HepG2 (cell line): Measurements from ENCODE around the gene THOC6. TPM values are rescaled to one million over a fixed set of nuclear protein-coding genes. Genes with fewer than 3 reads are reported as not detected.

Experiments used
- ATAC-seq: fragments of 200-7000 bp; cut with Tn5 transposase; 3 replicates; pipeline ENCODE4 v1.9.1; 2020; ENCODE audit warnings: mild to moderate bottlenecking, moderate library complexity
- BruUV-seq: library from RNA; stranded (reverse); fragments of 400-500 nt; replicated peaks from 2 replicates; lab custom pipeline; 2021; lab: Mats Ljungman, UMichigan
- CTCF ChIA-PET: fragments of 300-600 bp; formaldehyde crosslinking; extraction: SDS; loops from one replicate; lab custom pipeline; 2021; ENCODE audit warnings: low total read pairs, inconsistent platforms, low intra/inter-chr PET ratio; lab: Yijun Ruan, JAX
- POLR2A ChIA-PET: fragments of 350-600 bp; sonication (Branson Sonifier 250); formaldehyde crosslinking; loops from one replicate; lab custom pipeline; 2020; ENCODE audit warnings: antibody characterized with exemption, inconsistent platforms; lab: Yijun Ruan, JAX
- DNase-seq: peaks from one replicate; pipeline ENCODE4 v3.0.0-alpha.2; 2015; ENCODE audit warnings: low spot score
- FAIRE-seq: peaks from 3 replicates; lab custom pipeline; 2011; peaks lifted over from hg19 to GRCh38; lab: Jason Lieb, UNC
- H2AFZ ChIP-seq: one replicate; pipeline ENCODE4 v1.6.1; 2011; ENCODE audit warnings: low read length, inconsistent platforms
- H3K27ac ChIP-seq: fragments of 300-600 bp; 3 replicates; pipeline ENCODE4 v1.8.0; 2011; ENCODE audit warnings: mixed run types, mild to moderate bottlenecking, mixed read lengths, low read length, inconsistent platforms; ENCODE audit not compliant: insufficient read depth; ENCODE audit errors: extremely low read length
- H3K27me3 ChIP-seq, 2 experiments: fragments of 200-600 bp in 1 of 2; 2 replicates in 1 of 2; 3 replicates in 1 of 2; pipeline versions ENCODE4 v1.6.0 to v1.8.0; 2011; ENCODE audit warnings: low read length in 2 of 2, mild to moderate bottlenecking in 2 of 2, moderate library complexity in 2 of 2, inconsistent platforms in 1 of 2; ENCODE audit not compliant: insufficient read depth in 2 of 2, control insufficient read depth in 1 of 2
- H3K36me3 ChIP-seq, 2 experiments: fragments of 200-600 bp in 1 of 2; replicated peaks in 1 of 2; 2 replicates in 1 of 2; 3 replicates in 1 of 2; pipeline versions ENCODE4 v1.5.1 to v1.8.0; 2011; ENCODE audit warnings: low read length in 2 of 2, inconsistent platforms in 1 of 2; ENCODE audit not compliant: insufficient read depth in 2 of 2, control insufficient read depth in 1 of 2
- H3K4me1 ChIP-seq: 2 replicates; pipeline ENCODE4 v1.5.1; 2012; ENCODE audit warnings: low read length, inconsistent platforms; ENCODE audit not compliant: insufficient read depth
- H3K4me2 ChIP-seq: 2 replicates; pipeline ENCODE4 v1.6.0; 2011; ENCODE audit warnings: low read depth, low read length, inconsistent platforms
- H3K4me3 ChIP-seq, 3 experiments: fragments of 200-600 bp in 1 of 3; sonication (generic), shearing (Covaris generic) in 1 of 3; replicated peaks in 1 of 3; 2 replicates each; pipeline ENCODE4 v1.5.1; 2011 to 2016; ENCODE audit warnings: low read length in 3 of 3, inconsistent platforms in 2 of 3, low read depth in 2 of 3, mild to moderate bottlenecking in 2 of 3, control low read depth in 1 of 3, mixed read lengths in 1 of 3; ENCODE audit not compliant: insufficient read depth in 1 of 3
- H3K79me2 ChIP-seq: one replicate; pipeline ENCODE4 v1.6.1; 2011; ENCODE audit warnings: low read length, inconsistent platforms; ENCODE audit not compliant: insufficient read depth
- H3K9ac ChIP-seq: 2 replicates; pipeline ENCODE4 v1.6.0; 2011; ENCODE audit warnings: mild to moderate bottlenecking, low read depth, low read length, inconsistent platforms; ENCODE audit not compliant: insufficient read depth
- H3K9me3 ChIP-seq: 2 replicates; pipeline ENCODE4 v1.5.1; 2012; ENCODE audit warnings: mild to moderate bottlenecking, low read length
- H4K20me1 ChIP-seq: 2 replicates; pipeline ENCODE4 v1.6.0; 2011; ENCODE audit warnings: inconsistent platforms, mild to moderate bottlenecking, low read length, moderate library complexity; ENCODE audit not compliant: insufficient read depth
- CAMTA2 ChIP-seq: sonication (generic); formaldehyde crosslinking; IDR thresholded peaks from 2 replicates; pipeline ENCODE4 v1.4.0; 2020; ENCODE audit warnings: mild to moderate bottlenecking, missing genetic modification reagents, borderline replicate concordance
- FOXO1 ChIP-seq: sonication (generic); formaldehyde crosslinking; IDR thresholded peaks from 2 replicates; pipeline ENCODE4 v1.4.0; 2020; ENCODE audit warnings: missing genetic modification reagents
- HMGXB4 ChIP-seq, 2 experiments: sonication (generic) in 1 of 2; formaldehyde crosslinking in 1 of 2; IDR thresholded peaks; 2 replicates each; pipeline versions ENCODE4 v1.4.0 to v1.6.1; 2018 to 2020; ENCODE audit warnings: missing genetic modification reagents in 2 of 2, borderline replicate concordance in 1 of 2, low read depth in 1 of 2, mild to moderate bottlenecking in 1 of 2, missing biosample characterization in 1 of 2
- KDM2A ChIP-seq: sonication (generic); formaldehyde crosslinking; IDR thresholded peaks from 2 replicates; pipeline ENCODE4 v1.4.0; 2020; ENCODE audit warnings: low read depth, missing genetic modification reagents, borderline replicate concordance
- MBD4 ChIP-seq: IDR thresholded peaks from 2 replicates; pipeline ENCODE4 v1.6.1; 2012; ENCODE audit warnings: low read length, inconsistent platforms, borderline replicate concordance
- MIER3 ChIP-seq: IDR thresholded peaks from 2 replicates; pipeline ENCODE4 v1.6.1; 2016; ENCODE audit warnings: missing compliant biosample characterization, borderline replicate concordance
- MLXIP ChIP-seq: sonication (generic); formaldehyde crosslinking; IDR thresholded peaks from 2 replicates; pipeline ENCODE4 v1.9.0; 2021; ENCODE audit warnings: missing genetic modification reagents, borderline replicate concordance
- MXI1 ChIP-seq: IDR thresholded peaks from 3 replicates; pipeline ENCODE4 v1.6.1; 2012; ENCODE audit warnings: low read depth, low read length, inconsistent platforms, borderline replicate concordance
- PHF20 ChIP-seq: sonication (generic); formaldehyde crosslinking; IDR thresholded peaks from 2 replicates; pipeline ENCODE4 v1.5.0; 2020; ENCODE audit warnings: mild to moderate bottlenecking, missing genetic modification reagents
- SMAD9 ChIP-seq: sonication (generic); formaldehyde crosslinking; IDR thresholded peaks from 2 replicates; pipeline ENCODE4 v1.5.1; 2020; ENCODE audit warnings: mild to moderate bottlenecking, missing genetic modification reagents
- SP2 ChIP-seq: sonication (generic); formaldehyde crosslinking; IDR thresholded peaks from 2 replicates; pipeline ENCODE4 v1.5.1; 2020; ENCODE audit warnings: mild to moderate bottlenecking, missing genetic modification reagents
- TBL1XR1 ChIP-seq: fragments of 150-350 bp; IDR thresholded peaks from 2 replicates; pipeline ENCODE4 v1.6.1; 2014; ENCODE audit warnings: borderline replicate concordance, low read length; ENCODE audit not compliant: partially characterized antibody
- TFDP2 ChIP-seq: sonication (generic); formaldehyde crosslinking; IDR thresholded peaks from 2 replicates; pipeline ENCODE4 v1.4.0; 2020; ENCODE audit warnings: missing genetic modification reagents
- ZBTB3 ChIP-seq: sonication (generic); formaldehyde crosslinking; IDR thresholded peaks from 2 replicates; pipeline ENCODE4 v1.4.0; 2020; ENCODE audit warnings: low read depth, mild to moderate bottlenecking, moderate library complexity, missing genetic modification reagents, borderline replicate concordance
- ZBTB7B ChIP-seq: sonication (generic); formaldehyde crosslinking; IDR thresholded peaks from 2 replicates; pipeline ENCODE4 v1.4.0; 2020; ENCODE audit warnings: missing genetic modification reagents
- ZNF614 ChIP-seq: IDR thresholded peaks from 2 replicates; pipeline ENCODE4 v1.6.1; 2018; ENCODE audit warnings: missing biosample characterization, missing genetic modification reagents, inconsistent platforms, borderline replicate concordance
- ZSCAN31 ChIP-seq: sonication (generic); formaldehyde crosslinking; IDR thresholded peaks from 2 replicates; pipeline ENCODE4 v1.5.0; 2020; ENCODE audit warnings: low read depth, mild to moderate bottlenecking, missing genetic modification reagents
- WGBS: methylation state at CpG from one replicate; pipeline ENCODE4 v1.1.6; 2017; ENCODE audit warnings: low lambda C conversion rate; 5-methylcytosine and 5-hydroxymethylcytosine counted together
- in situ Hi-C: cut with HindIII; loops from 2 replicates; pipeline ENCODE4 v1.10.0; 2017; ENCODE audit warnings: low pct_unique_long_range_greater_than_20kb; ENCODE audit not compliant: extremely low pct_ligation_motif_present
- intact Hi-C: fragments of 100-400 bp; cut with micrococcal nuclease; formaldehyde crosslinking; loops from one replicate; pipeline ENCODE4 v1.10.0; 2022; ENCODE audit not compliant: unreplicated experiment
- polyA plus RNA-seq, 8 experiments: library from polyadenylated mRNA; depleted of rRNA in 3 of 8; stranded (reverse) in 7 of 8; unstranded in 1 of 8; fragments of >200 nt; fragmentation: Illumina TruSeq in 4 of 8; extraction: Trizol in 4 of 8; gene quantifications; 2 replicates each; pipeline versions ENCODE4 v1.2.1 to v1.2.3, GENCODE V29; 2011 to 2016; ENCODE audit warnings: low read depth in 4 of 8, missing spikeins in 1 of 8, mixed read lengths in 1 of 8; ENCODE audit not compliant: insufficient read depth in 1 of 8
- total RNA-seq, 5 experiments: library from RNA; depleted of rRNA; stranded (reverse); fragments of >200 nt; fragmentation: Illumina TruSeq; extraction: Trizol; gene quantifications; 2 replicates each; pipeline ENCODE4 v1.2.3, GENCODE V29; 2016; ENCODE audit warnings: low read depth in 1 of 5

Gene THOC6
- total and polyA plus RNA-seq, 2 of the 13 experiments (the other 11 are each of a cell fraction or from before 2014, with no cell fraction given) = 32.1 to 37.0 TPM

GRCh38 chr16:2981177-2981898 is 42.5 kb upstream of the THOC6 start:
- ATAC-seq = peak; percentile 61
- H4K20me1 ChIP-seq = no peaks in the 10 kb centered on the region
- in situ Hi-C loops (no loop called here), intact Hi-C loops (no loop called here)
- peak overlapping the region; percentile 96 for H3K4me2 ChIP-seq
- peak; percentile 72 for DNase-seq
- H3K36me3 ChIP-seq = peaks cover 0 to 4% of the 10 kb centered on the region in 2 experiments; a peak in 1 of 5 replicates
- H3K9ac ChIP-seq = peak overlapping the region; percentile 94
- H2AFZ ChIP-seq = no peak overlapping the region
- peak overlapping the region; percentile 86 to 95 (median 88) for H3K4me3 ChIP-seq
- 1% methylated on average over 31 of the region's 33 CpGs for WGBS
- POLR2A ChIA-PET = interaction anchor here (0.7 to 3.9 kb wide), 17 partner anchors 9 to 230 kb away, joined by 3 to 48 read pairs (median 6); partner anchors contain the start of genes FLYWCH1, FLYWCH2, HCFC1R1 and KREMEN2
- peaks cover 26% of the 10 kb centered on the region for H3K4me1 ChIP-seq
- H3K27ac ChIP-seq = peak overlapping the region; percentile 87
- H3K79me2 ChIP-seq = peaks cover 8% of the 10 kb centered on the region
- H3K27me3 ChIP-seq = peaks cover 8 to 20% of the 10 kb centered on the region in 2 experiments; a peak in 4 of 5 replicates
- CTCF ChIA-PET = no interaction called here
- no peaks in the 10 kb centered on the region for H3K9me3 ChIP-seq
- FAIRE-seq = peak; percentile 92
- BruUV-seq = no TSS peak
- TF ChIP-seq FOXO1 (CRISPR knock-in tag) = 0 out of 2 replicates have a peak, but pooled peaks have one; percentile 6
- TF ChIP-seq ZBTB7B (CRISPR knock-in tag) = peak; percentile 75
- TF ChIP-seq ZBTB3 (CRISPR knock-in tag) = peak; percentile 52; the same call in 1 of the 2 replicates
- peak; percentile 25; the same call in 1 of the 2 replicates for TF ChIP-seq ZSCAN31
- TF ChIP-seq HMGXB4 (CRISPR knock-in tag; IDR thresholded peaks at IDR 0.05; ENCODE audit: borderline replicate concordance in 1 of 2, low read depth in 1 of 2) = 0 out of 4 replicates have a peak, but pooled peaks of 1 of the 2 experiments have one; percentile 20
- TF ChIP-seq MXI1 = 0 out of 3 replicates have a peak, but pooled peaks have one; percentile 38
- TF ChIP-seq SMAD9 = no peak
- peak; percentile 50; the same call in 1 of the 2 replicates for TF ChIP-seq SP2 (CRISPR knock-in tag)
- TF ChIP-seq TFDP2 (CRISPR knock-in tag) = peak; percentile 70
- no peak for TF ChIP-seq MIER3 (CRISPR knock-in tag)
- TF ChIP-seq CAMTA2 = no peak
- TF ChIP-seq TBL1XR1 = no peak
- peak; percentile 15; the same call in 1 of the 2 replicates for TF ChIP-seq KDM2A (CRISPR knock-in tag)
- no peak for TF ChIP-seq MBD4
- no peak for TF ChIP-seq MLXIP
- TF ChIP-seq ZNF614 (CRISPR knock-in tag) = peak; percentile 51; the same call in 1 of the 2 replicates
- TF ChIP-seq PHF20 (CRISPR knock-in tag) = 0 out of 2 replicates have a peak, but pooled peaks have one; percentile 35
